ENCODE results near the gene PLXNA4.

The PLXNA4 gene

GRCh38 chr7:132187391-132187790, 388.9 kb downstream of the PLXNA4 start:
- no peak for TF ChIP-seq POLR2AphosphoS5 (IDR thresholded peaks at IDR 0.05; ENCODE audit: low read depth, low read length)
- TF ChIP-seq, protein P1, sequence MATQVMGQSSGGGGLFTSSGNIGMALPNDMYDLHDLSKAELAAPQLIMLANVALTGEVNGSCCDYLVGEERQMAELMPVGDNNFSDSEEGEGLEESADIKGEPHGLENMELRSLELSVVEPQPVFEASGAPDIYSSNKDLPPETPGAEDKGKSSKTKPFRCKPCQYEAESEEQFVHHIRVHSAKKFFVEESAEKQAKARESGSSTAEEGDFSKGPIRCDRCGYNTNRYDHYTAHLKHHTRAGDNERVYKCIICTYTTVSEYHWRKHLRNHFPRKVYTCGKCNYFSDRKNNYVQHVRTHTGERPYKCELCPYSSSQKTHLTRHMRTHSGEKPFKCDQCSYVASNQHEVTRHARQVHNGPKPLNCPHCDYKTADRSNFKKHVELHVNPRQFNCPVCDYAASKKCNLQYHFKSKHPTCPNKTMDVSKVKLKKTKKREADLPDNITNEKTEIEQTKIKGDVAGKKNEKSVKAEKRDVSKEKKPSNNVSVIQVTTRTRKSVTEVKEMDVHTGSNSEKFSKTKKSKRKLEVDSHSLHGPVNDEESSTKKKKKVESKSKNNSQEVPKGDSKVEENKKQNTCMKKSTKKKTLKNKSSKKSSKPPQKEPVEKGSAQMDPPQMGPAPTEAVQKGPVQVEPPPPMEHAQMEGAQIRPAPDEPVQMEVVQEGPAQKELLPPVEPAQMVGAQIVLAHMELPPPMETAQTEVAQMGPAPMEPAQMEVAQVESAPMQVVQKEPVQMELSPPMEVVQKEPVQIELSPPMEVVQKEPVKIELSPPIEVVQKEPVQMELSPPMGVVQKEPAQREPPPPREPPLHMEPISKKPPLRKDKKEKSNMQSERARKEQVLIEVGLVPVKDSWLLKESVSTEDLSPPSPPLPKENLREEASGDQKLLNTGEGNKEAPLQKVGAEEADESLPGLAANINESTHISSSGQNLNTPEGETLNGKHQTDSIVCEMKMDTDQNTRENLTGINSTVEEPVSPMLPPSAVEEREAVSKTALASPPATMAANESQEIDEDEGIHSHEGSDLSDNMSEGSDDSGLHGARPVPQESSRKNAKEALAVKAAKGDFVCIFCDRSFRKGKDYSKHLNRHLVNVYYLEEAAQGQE (IDR thresholded peaks at IDR 0.05; ENCODE audit: insufficient read depth in 1 of 2, low read depth in 2 of 2, low read length in 2 of 2): no peak
- TF ChIP-seq TAF1 (IDR thresholded peaks at IDR 0.05; ENCODE audit: borderline replicate concordance, insufficient read depth, low read length): no peak
- TF ChIP-seq FOXP2 (optimal IDR thresholded peaks at IDR 0.05; ENCODE audit: borderline replicate concordance, extremely low read depth, extremely low read length, insufficient read depth): no peak
- TF ChIP-seq SIN3A (IDR thresholded peaks at IDR 0.05; ENCODE audit: borderline replicate concordance, insufficient read depth, low read length): no peak

GRCh38 chr7:132185150-132185549, 391.1 kb downstream of the PLXNA4 start:
- TF ChIP-seq, protein P1 (IDR thresholded peaks at IDR 0.05; ENCODE audit: insufficient read depth in 1 of 2, low read depth in 2 of 2, low read length in 2 of 2): no peak
- TF ChIP-seq FOXP2 (optimal IDR thresholded peaks at IDR 0.05; ENCODE audit: borderline replicate concordance, extremely low read depth, extremely low read length, insufficient read depth): no peak
- TF ChIP-seq POLR2AphosphoS5 (IDR thresholded peaks at IDR 0.05; ENCODE audit: low read depth, low read length): no peak
- TF ChIP-seq SIN3A (IDR thresholded peaks at IDR 0.05; ENCODE audit: borderline replicate concordance, insufficient read depth, low read length): no peak
- no peak for TF ChIP-seq TAF1 (IDR thresholded peaks at IDR 0.05; ENCODE audit: borderline replicate concordance, insufficient read depth, low read length)

DNA sequence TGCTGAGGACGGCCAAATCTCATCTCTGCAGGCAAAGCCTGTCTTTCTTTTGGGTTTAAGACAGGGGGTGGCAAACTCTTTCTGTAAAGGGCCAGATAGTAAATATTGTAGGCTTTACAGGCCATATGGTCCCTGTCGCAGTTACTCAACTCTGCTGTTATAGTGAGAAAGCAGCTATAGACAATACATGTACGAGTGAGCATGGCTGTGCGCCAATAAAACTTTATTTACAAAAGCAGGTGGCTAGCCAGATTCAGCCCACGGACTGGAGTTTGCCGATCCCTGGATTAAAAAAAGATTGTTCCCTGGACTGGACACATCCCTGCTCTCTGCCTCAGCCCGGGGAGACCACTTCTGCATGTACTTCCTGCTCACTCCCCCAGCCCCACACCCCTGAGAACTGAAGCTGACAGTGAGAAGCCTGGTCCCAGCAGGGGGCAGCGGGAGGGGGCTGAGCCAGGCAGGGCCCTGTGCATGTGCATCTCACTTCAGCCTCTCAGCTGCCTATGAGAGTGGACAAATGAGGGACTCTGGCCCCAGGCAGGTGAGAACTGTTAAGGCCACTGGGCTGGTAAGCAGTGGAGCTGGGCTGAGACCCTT, 392.4 kb downstream of the PLXNA4 start:
- no peak for TF ChIP-seq FOXP2 (optimal IDR thresholded peaks at IDR 0.05; ENCODE audit: borderline replicate concordance, extremely low read depth, extremely low read length, insufficient read depth)

- TF ChIP-seq POLR2AphosphoS5 (IDR thresholded peaks at IDR 0.05; ENCODE audit: low read depth, low read length): no peak
- TF ChIP-seq, protein P1 (IDR thresholded peaks at IDR 0.05; ENCODE audit: insufficient read depth in 1 of 2, low read depth in 2 of 2, low read length in 2 of 2): no peak
- TF ChIP-seq FOXP2 (optimal IDR thresholded peaks at IDR 0.05; ENCODE audit: borderline replicate concordance, extremely low read depth, extremely low read length, insufficient read depth): no peak
- no peak for TF ChIP-seq TAF1 (IDR thresholded peaks at IDR 0.05; ENCODE audit: borderline replicate concordance, insufficient read depth, low read length)
- no peak for TF ChIP-seq SIN3A (IDR thresholded peaks at IDR 0.05; ENCODE audit: borderline replicate concordance, insufficient read depth, low read length)
These were observed 393.3 kb downstream of the PLXNA4 start for GRCh38 chr7:132182992-132183391.

GRCh38 chr7:132181946-132182685, 394.2 kb downstream of the PLXNA4 start:
- TF ChIP-seq POLR2AphosphoS5 (IDR thresholded peaks at IDR 0.05; ENCODE audit: low read depth, low read length): no peak
- TF ChIP-seq SIN3A (IDR thresholded peaks at IDR 0.05; ENCODE audit: borderline replicate concordance, insufficient read depth, low read length): no peak
- no peak for TF ChIP-seq TAF1 (IDR thresholded peaks at IDR 0.05; ENCODE audit: borderline replicate concordance, insufficient read depth, low read length)
- TF ChIP-seq FOXP2 (optimal IDR thresholded peaks at IDR 0.05; ENCODE audit: borderline replicate concordance, extremely low read depth, extremely low read length, insufficient read depth): no peak
- TF ChIP-seq, protein P1 (IDR thresholded peaks at IDR 0.05; ENCODE audit: insufficient read depth in 1 of 2, low read depth in 2 of 2, low read length in 2 of 2): no peak
